Esophagus squamous epithelium (tissue), 5 donors: ENCODE results near the gene STK24. TPM values are rescaled to one million over a fixed set of nuclear protein-coding genes. Genes with fewer than 3 reads are reported as not detected.

Experiments used
- DNase-seq: peaks from one replicate; lab custom pipeline; 2025; lab: John Stamatoyannopoulos, UW
- H3K27ac ChIP-seq, 4 donors: fragments of 200-600 bp; sonication (generic); one replicate each; pipeline ENCODE4 v1.5.1; 2016 to 2019; ENCODE audit warnings: mild to moderate bottlenecking in 1 of 4
- H3K27me3 ChIP-seq, 4 donors: fragments of 200-600 bp; sonication (generic); 1 replicate in 3 of 4; 2 replicates in 1 of 4; pipeline versions ENCODE4 v1.5.1 to v1.6.0; 2017 to 2021; ENCODE audit warnings: antibody characterized with exemption in 1 of 4
- H3K36me3 ChIP-seq, 3 donors: fragments of 200-600 bp; sonication (generic); one replicate each; pipeline ENCODE4 v1.5.1; 2016 to 2019
- H3K4me1 ChIP-seq, 3 donors: fragments of 200-600 bp; sonication (generic); one replicate each; pipeline ENCODE4 v1.5.1; 2017 to 2019
- H3K4me3 ChIP-seq, 4 donors: fragments of 200-600 bp; sonication (generic); 1 replicate in 3 of 4; 2 replicates in 1 of 4; pipeline ENCODE4 v1.5.1; 2016 to 2019; ENCODE audit warnings: mild to moderate bottlenecking in 2 of 4, moderate library complexity in 1 of 4
- H3K9me3 ChIP-seq, 3 donors: fragments of 200-600 bp; sonication (generic); one replicate each; pipeline ENCODE4 v1.5.1; 2016 to 2019
- CTCF ChIP-seq, 6 experiments: fragments of 450-650 bp in 4 of 6; fragments of 200-600 bp in 2 of 6; sonication (generic) in 2 of 6; IDR thresholded peaks; one replicate each; pipeline ENCODE4 v1.5.1; 2016 to 2019; ENCODE audit warnings: antibody characterized with exemption in 6 of 6, mild to moderate bottlenecking in 4 of 6, moderate library complexity in 4 of 6
- POLR2A ChIP-seq, 4 donors: fragments of 450-650 bp; IDR thresholded peaks; one replicate each; pipeline ENCODE4 v1.6.1; 2017; ENCODE audit warnings: antibody characterized with exemption in 4 of 4, mild to moderate bottlenecking in 4 of 4, moderate library complexity in 3 of 4
- WGBS, 2 donors: methylation state at CpG; one replicate each; pipeline ENCODE4 v1.1.5; 2018; 5-methylcytosine and 5-hydroxymethylcytosine counted together
- intact Hi-C: fragments of 100-400 bp; cut with DNase I; formaldehyde crosslinking; loops from one replicate; pipeline ENCODE4 v1.15.0; 2022
- total RNA-seq, 4 donors: library from RNA; depleted of rRNA; stranded (reverse); fragments of >200 nt; gene quantifications; one replicate each; pipeline ENCODE4 v1.1.0, GENCODE V29; 2016
- donor health status: DM: yes; HTN: yes; CAD: no.

STK24 gene
- total RNA-seq, 4 donors from 2014 or later, result 119 to 156 (median 130) TPM

- Histone ChIP-seq H3K36me3 (peaks cover 0 to 26% (median 0%) of the 10 kb centered on the region in 3 donors), H3K9me3 (no peaks in the 10 kb centered on the region), H3K27ac (peak overlapping the region in 1 of 4 donors; percentile 14), H3K4me1 (peaks cover 5 to 86% (median 60%) of the 10 kb centered on the region in 3 donors), H3K4me3 (no peak overlapping the region), H3K27me3 (no peaks in the 10 kb centered on the region)
- 82 to 83% methylated on average over 20 of the region's 20 CpGs for WGBS, 2 donors
- DNase-seq, result no peak
- intact Hi-C loops, result no loop called here
- TF ChIP-seq POLR2A (IDR thresholded peaks at IDR 0.05), result no peak
- no peak for TF ChIP-seq CTCF (IDR thresholded peaks at IDR 0.05)
These were observed 55.3 kb downstream of the STK24 start for GRCh38 chr13:98521461-98522247.

- H3K36me3 ChIP-seq, result peaks cover 0 to 34% (median 0%) of the 10 kb centered on the region in 3 donors
- TF ChIP-seq POLR2A (IDR thresholded peaks at IDR 0.05) (no peak), CTCF (IDR thresholded peaks at IDR 0.05) (no peak)
- 88% methylated on average over 12 to 15 of the region's 18 CpGs for WGBS, 2 donors
- intact Hi-C loops, result no loop called here
- H3K27me3 ChIP-seq, result no peaks in the 10 kb centered on the region
- peaks cover 5 to 86% (median 55%) of the 10 kb centered on the region in 3 donors for H3K4me1 ChIP-seq
- H3K9me3 ChIP-seq, result no peaks in the 10 kb centered on the region
- no peak overlapping the region for H3K4me3 ChIP-seq
- DNase-seq, result no peak
- peak overlapping the region in 1 of 4 donors; percentile 14 for H3K27ac ChIP-seq
These were observed 56.0 kb downstream of the STK24 start for GRCh38 chr13:98520674-98521449.

GRCh38 chr13:98519976-98520375, 56.9 kb downstream of the STK24 start:
- no peaks in the 10 kb centered on the region for H3K9me3 ChIP-seq
- 68 to 69% methylated on average over 3 to 4 of the region's 4 CpGs for WGBS, 2 donors
- TF ChIP-seq POLR2A (IDR thresholded peaks at IDR 0.05), result no peak
- TF ChIP-seq CTCF (IDR thresholded peaks at IDR 0.05), result no peak
- peaks cover 3 to 85% (median 47%) of the 10 kb centered on the region in 3 donors for H3K4me1 ChIP-seq
- H3K27me3 ChIP-seq, result no peaks in the 10 kb centered on the region
- no peak overlapping the region for H3K27ac ChIP-seq
- intact Hi-C loops, result no loop called here
- H3K36me3 ChIP-seq, result peaks cover 0 to 42% (median 0%) of the 10 kb centered on the region in 3 donors
- H3K4me3 ChIP-seq, result no peak overlapping the region
- no peak for DNase-seq

GRCh38 chr13:98517576-98518310, 59.2 kb downstream of the STK24 start:
- Histone ChIP-seq H3K27ac (peak overlapping the region in 1 of 4 donors; percentile 7), H3K9me3 (no peaks in the 10 kb centered on the region), H3K4me1 (peaks cover 0 to 84% (median 28%) of the 10 kb centered on the region in 3 donors), H3K27me3 (no peaks in the 10 kb centered on the region), H3K36me3 (peaks cover 0 to 49% (median 0%) of the 10 kb centered on the region in 3 donors), H3K4me3 (no peak overlapping the region)
- no peak for DNase-seq
- intact Hi-C loops, result no loop called here
- no peak for TF ChIP-seq POLR2A (IDR thresholded peaks at IDR 0.05)
- TF ChIP-seq CTCF (IDR thresholded peaks at IDR 0.05), result no peak
- WGBS, 2 donors, result 68 to 79% methylated on average over 6 of the region's 6 CpGs
